ENCODE data around the gene DACT1.

The DACT1 gene

DNA sequence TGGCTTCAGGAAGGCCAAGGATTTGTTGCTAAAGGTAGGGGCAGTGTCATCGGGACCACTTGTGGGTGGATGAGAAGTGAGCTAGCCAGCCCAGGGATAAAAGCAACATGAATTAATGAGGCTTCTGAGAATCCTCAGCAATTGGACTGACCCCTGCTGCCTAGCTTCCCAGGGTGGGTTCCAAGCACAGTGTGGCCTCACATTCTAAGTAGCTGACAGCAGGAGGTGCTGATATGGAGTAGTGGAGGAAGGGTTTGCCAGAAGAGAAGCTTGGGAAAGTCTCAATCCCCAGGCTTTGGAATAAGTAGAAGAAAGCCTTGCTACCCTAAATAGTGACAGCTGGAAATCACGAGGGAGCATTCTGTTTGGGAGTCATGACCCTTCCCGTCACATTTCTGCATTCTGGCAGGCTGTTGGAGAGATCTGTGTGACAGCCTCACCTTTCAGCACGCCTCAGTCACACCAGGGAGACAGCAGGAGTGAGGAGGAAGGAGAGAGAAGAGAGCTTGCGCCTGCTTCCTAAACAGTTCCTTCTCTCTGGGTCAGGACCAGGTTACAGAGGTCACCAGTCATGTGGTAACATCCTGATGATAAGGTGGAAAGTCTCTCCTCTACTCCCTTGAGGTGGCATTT is 31.2 kb downstream of the DACT1 start:
- DNase-seq: no peak

GRCh38 chr14:58669556-58670200 is 31.9 kb downstream of the DACT1 start:
- no peak for DNase-seq

DNA sequence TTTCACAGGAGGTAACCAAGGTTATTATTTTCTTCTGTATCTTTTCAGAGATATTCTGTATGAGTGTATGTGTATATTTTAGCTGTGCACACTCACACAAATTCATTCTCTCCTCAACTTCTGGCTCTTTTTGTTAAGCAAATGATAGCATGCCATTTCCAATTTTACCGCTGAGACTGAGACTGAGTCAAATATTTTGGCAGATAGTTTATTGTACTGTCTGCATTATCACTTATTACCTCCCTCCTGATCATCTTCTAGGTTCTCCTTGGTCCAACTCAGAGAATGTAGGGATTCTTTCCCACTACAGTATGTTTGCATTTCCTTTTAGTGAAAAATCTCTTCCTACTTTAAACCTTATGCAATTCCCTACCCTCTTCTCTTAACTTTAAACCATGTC is 33.3 kb downstream of the DACT1 start:
- no peak for DNase-seq

- no peak for DNase-seq
Measured at GRCh38 chr14:58671436-58671835, 33.7 kb downstream of the DACT1 start.

DNA sequence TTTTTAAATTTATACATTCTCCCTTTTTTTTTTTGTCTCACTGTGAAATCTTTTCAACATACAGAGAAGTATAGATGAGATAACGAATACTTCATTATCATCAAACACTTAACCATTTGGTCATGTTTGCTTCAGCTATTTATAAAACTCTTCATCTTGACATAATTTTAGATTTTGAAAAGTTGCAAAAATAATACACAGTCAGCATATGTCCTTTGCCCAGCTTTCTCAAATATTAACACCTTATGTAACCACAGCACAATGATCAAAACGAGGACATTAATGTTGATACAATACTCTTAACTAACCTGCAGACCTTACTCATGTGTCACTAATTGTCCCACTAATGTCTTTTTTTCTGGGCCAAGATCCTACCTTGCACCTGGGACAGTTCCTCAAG is 36.0 kb downstream of the DACT1 start:
- DNase-seq: no peak

GRCh38 chr14:58677001-58677400 is 39.2 kb downstream of the DACT1 start:
- DNase-seq: no peak

DNA sequence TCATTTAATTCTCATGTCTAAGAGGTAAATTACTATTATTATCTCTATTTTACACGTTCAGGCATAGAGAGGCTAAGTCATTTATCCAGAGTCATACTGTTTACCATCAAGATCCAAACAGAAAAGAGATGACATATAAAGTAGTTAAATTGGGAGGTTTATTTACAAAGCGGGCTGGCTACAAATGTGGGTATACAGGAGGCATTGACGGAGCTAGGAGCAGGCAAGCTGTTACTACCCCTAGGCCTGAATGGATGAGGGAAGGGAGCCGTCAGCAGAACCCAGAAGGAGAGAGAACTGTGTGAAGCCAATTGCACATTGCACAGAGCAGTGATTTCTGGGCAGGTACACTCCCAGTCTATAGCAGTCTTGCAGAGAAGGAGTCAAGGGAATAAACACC is 39.8 kb downstream of the DACT1 start:
- no peak for DNase-seq

- no peak for DNase-seq
Measured at GRCh38 chr14:58677996-58678395, 40.2 kb downstream of the DACT1 start.

- no peak for DNase-seq
Measured at GRCh38 chr14:58680698-58681097, 42.9 kb downstream of the DACT1 start.

GRCh38 chr14:58687232-58687795 is 49.6 kb downstream of the DACT1 start:
- DNase-seq: no peak

DNA sequence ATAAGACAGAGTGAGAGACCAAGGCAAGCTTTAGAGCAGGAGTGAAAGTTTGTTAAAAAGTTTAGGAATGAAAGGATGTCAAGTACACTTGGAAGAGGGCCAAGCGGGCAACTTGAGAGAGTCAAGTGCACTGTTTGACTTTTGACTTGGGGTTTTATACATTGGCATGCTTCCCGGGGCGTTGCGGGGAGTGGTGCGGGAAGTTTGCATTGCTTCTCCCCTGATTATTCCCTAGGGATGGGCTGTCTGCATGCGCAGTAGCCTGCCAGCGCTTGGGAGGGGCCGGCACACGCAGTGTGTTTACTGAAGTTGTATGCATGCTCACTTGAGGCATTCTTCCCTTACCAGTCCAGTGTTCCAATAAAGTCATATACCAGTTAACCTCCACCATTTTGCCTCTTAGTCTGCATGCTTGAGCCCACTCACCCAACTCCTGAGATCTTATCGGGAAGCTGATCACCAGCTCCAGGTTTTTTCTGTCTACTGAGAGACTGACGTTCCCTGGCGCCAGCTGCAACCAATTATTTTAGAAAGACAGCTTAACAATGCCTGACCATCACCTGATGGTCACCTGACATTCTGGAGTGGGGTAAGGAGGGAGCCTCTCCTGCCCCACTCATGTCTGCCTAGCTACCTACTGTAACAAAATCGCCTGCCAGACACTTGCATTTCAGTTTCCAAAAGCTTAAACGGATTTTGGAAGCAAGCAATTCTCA is 53.2 kb downstream of the DACT1 start:
- no peak for DNase-seq

- DNase-seq: no peak
Measured at GRCh38 chr14:58693048-58693447, 55.3 kb downstream of the DACT1 start.

GRCh38 chr14:58695514-58695913 is 57.8 kb downstream of the DACT1 start:
- DNase-seq: no peak

GRCh38 chr14:58697266-58697929 is 59.6 kb downstream of the DACT1 start:
- no peak for DNase-seq

Measured in MV-4-11 (cell line).